NCI-H524 treated with DMSO at 0.1 percent for 48 hours (cell line): ENCODE data around the gene EDDM13.
A peak's percentile ranks its signal among the peaks of the same experiment; 100 is the strongest.
"Not testable (repeated sequence)": the region's sequence is repeated elsewhere in the genome, so short reads cannot be mapped to it uniquely, and the experiment has no call there.

Experiments used
- DNase-seq: peaks from one replicate; lab custom pipeline; 2025; lab: John Stamatoyannopoulos, UW

The EDDM13 gene, protein sequence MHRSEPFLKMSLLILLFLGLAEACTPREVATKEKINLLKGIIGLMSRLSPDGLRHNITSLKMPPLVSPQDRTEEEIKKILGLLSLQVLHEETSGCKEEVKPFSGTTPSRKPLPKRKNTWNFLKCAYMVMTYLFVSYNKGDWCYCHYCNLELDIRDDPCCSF

DNA sequence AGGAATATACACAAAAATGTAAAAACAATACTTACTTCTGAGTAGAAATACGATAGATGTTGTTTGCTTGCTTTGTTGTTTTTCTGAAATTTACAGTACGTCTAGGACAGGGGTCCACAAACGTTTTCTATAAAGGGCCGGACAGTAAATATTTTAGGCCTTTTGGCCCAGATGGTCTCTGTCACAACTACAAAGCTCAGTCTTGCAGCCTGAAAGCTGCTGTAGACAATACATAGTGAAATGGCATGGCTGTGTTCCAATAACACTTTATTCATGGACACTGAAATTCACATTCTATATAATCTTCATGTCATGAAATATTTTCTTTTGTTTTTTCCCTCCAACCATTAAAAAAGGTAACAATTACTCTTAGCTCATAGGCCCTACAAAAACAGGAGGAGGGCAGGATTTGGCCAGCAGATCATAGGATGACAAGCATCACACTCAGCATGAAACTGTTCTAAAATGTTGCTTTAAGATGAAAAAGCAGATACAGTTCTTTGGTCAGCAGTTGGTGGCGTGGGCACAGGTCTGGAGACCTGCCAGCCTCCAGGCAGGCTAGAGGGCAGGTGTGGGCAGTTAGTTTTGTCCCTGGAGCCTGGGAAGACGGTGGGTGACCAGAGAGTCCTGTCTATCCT, at the start of gene EDDM13:
TSS of gene EDDM13 (plus strand) at position 588 of the 638 bp plus-strand sequence. CDS start 87 bp downstream, outside the sequence.
- no peak for DNase-seq

DNA sequence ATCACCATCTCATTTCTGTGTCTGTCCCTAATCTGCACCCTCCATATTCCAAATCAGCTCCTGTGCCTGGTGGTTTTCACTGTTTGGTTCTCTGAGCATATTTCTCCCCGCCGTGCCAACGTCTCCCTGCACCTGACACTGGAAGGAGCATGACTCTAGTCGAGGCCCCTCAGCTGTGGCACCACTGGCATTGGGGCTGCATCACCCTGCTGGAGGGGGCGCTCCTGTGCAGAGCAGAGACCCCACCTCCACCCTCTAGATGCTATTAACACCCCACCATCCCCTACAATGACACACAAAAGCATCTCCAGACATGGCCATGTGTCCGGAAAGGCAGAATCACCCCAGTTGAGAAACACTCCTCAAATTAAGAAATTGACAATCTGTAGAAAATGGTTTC, 49.6 kb upstream of the EDDM13 start:
- DNase-seq: no peak

DNA sequence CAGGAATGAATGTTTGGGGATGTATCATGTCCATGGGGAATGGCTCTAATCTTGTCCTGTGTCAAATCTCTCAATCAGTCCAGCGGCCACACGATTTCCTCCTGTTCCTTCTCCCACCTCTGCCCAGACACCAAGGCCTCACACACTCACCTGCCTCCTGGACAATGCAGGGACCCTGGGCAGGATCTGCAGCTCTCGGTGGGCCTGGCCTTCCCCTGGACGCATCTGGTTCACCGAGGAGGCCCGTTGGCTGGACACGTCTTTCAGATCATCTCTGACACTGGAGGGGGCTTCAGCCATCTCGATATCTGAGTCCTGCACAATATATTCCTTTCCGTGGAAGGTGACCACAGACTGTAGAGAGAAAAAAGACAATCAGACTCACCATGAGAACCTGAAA, 49.1 kb upstream of the EDDM13 start:
- DNase-seq: no peak

DNA sequence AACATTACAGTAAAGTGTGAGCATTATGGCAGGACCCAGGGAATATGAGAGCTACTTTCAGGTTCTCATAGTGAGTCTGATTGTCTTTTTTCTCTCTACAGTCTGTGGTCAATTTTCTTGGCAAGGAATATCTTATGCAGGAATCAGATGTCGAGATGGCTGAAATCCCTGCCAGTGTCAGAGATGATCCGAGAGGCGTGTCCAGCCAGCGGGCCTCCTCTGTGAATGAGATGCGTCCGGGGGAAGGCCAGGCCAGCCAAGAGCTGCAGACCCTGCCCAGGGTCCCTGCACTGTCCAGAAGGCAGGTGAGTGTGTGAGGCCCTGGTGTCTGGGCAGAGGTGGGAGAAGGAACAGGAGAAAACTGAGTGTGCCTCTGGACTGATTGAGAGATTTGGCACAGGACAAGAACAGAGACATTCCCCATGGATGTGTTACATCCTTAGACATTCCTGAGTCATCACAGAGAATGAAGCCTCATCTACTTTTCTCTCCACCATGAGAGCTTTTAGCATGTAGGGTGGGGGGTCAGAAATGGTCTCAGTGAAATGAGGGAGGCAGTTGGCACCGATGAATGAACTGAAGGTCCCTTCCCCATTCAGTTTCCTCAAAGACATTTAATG, 27.3 kb upstream of the EDDM13 start:
- DNase-seq: no peak

DNA sequence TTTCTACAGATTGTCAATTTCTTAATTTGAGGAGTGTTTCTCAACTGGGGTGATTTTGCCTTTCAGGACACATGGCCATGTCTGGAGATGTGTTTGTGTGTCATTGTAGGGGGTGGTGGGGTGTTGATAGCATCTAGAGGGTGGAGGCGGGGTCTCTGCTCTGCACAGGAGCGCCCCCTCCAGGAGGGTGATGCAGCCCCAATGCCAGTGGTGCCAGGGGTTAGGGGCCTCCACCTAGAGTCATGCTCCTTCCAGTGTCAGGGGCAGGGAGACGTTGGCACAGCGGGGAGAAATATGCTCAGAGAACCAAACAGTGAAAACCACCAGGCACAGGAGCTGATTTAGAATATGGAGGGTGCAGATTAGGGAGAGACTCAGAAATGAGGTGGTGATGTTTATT, 26.8 kb upstream of the EDDM13 start:
- DNase-seq: not testable (repeated sequence)

DNA sequence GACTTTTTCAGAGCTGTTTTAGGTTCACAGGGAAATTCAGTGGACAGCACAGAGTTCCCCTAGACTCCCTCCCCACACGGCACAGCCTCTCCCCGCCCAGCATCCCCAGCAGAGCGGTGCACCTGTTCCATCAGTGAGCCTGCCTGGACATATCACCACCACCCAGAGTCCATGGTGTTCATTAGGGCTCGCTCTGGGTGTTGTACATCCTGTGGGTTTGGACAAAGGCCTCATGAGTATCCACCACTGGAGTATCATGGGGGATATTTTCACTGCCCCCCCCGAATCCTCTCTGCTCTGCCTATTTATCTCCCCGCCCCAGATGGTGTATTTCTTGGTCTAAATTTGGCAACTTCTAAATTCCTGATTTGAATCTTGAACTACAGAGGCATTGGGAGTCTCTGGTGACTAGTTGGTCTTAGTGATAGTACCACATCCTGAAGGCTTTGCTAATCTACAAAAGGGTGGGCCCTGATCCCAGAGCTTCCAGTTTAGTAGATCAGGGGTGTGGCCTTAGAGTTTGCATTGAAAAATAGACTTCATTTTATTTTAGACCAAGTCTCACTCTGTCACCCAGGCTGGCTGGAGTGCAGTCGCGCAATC, 23.7 kb upstream of the EDDM13 start:
- not testable (repeated sequence) for DNase-seq

DNA sequence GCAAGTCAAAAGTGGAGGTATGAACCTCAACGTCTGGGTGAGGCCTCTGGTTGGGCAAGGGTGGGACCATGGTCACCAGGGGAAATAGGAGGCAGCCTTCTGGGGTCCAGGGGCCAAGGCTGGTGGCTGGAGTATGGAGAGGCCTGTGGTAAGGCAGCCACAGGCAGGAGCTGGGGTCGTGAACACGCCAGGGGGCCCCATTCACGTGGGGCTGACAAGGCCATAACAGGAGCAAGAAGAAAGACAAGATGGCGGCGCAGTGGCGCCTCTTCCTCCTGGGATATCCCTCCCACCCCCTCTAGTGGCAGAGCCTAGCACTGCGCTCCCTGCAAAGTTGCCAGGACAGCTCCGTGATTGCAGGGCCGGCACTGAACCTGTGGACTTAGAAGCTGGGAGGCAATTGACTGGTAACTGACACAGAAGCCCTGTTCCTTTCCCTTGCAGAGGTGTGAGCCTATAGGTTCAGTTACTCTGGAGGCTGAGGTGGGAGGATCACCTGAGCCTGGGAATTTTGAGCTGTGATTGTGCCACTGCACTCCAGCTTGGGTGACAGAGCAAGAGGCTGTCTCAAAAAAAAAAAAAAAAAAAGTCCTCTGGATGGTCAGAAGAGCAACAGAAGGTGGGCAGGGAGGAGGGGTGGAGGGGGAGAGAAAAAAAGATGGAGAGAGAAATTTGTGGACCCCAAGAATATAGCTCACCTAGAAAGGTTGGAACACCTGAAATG, 19.7 kb upstream of the EDDM13 start:
- peak; percentile 19 for DNase-seq

DNA sequence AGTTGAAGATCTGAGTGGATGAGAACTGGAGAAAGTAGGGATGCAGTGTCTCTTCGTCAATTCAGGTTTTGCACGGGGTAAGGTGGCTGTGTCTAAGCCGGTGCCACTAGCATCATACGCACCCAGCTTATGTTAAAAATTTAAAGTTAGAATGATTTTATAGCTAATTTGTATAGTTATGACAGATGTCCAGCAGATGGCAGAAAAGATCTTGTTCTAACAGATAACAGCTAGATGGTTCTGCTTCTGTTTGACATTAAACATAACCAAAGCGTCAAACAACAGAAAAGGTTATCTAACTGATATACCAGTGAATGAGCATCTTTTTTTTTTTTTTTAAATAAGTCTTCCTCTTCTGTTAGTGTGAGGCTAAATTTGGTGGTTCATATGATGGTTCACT, 18.8 kb upstream of the EDDM13 start:
- peak; percentile 9 for DNase-seq

DNA sequence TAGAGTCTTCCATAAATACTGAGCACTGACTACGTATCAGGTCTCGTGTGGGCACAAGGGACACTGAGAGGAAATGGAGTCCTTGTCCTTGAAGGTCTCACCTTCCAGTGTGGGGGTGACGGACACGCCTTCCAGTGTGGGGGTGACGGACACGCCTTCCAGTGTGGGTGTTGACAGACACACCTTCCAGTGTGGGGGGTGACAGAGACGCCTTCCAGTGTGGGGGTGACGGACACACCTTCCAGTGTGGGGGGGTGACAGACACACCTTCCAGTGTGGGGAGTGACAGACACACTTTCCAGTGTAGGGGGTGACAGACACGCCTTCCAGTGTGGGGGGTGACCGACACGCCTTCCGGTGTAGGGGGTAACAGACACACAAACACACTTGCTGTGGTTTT, 14.3 kb upstream of the EDDM13 start:
- DNase-seq: no peak

DNA sequence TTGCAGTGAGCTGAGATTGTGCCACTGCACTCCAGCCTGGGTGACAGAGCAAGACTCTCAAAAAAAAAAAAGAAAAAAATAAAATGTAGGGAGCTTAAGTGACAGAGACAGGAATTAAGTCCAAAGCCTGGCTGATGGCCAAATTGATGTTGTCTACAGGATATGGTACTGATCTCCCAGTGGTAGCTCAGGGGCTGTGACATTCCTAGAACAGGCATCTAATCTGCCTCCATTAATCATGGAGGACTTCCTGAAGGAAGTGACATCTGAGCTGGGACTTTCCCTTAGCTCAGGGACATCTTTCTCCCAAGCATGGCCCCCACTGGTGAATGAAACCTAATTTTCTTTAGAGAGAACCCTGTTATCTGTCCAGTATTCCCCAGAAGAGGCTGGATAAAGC, 11.4 kb upstream of the EDDM13 start:
- DNase-seq: no peak

DNA sequence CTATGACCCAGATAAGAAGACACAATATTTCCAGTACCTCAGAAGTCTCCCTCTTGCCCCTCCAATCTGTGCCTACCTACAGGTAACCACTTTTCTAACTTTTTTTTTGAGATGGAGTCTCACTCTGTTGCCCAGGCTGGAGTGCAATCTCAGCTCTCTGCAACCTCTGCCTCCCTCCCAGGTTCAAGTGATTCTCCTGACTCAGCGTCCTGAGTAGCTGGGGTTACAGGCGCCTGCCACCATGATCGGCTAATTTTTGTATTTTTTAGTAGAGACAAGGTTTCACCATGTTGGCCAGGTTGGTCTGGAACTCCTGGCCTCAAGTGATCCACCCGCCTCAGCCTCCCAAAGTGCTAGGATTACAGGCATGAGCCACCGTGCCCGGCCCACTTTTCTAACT, 10.6 kb upstream of the EDDM13 start:
- DNase-seq: not testable (repeated sequence)

DNA sequence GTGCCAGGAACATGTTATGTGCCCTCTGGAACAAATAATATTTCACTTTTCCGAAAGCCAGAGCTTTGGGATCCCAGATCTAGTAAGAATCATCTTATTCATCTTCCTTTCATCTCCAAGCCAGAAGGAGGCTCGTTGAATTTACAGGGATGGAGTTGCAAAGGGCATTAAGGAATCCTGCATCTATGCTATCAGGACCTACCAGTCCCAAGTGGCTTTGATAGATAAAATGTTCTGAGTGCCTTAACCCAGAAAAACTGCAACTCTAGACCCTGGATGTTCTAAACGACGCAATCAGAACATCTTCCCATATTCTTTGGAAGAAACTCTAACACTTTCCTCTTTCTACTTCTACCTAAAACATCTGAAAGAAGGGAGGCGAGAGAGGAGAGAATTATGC, 9.2 kb upstream of the EDDM13 start:
- DNase-seq: no peak

DNA sequence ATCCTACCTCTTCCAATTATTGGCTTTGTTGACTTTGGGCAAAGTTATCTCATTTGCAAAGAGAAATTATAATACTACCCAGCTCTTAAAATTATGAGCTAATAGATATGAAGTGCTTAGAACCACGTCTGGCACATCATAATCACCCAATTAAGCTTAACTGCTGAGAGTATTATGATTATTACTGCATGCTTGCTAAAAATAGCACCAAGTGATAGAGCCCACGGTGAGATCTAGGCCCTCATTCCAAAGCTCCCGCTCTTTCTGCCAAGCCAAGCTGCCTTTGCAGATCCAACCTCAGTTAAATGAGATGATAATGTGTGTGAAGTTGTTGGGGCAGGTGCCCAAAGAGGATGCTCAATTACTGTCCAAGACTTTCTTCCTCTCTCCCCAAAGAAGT, 6.5 kb upstream of the EDDM13 start:
- no peak for DNase-seq

DNA sequence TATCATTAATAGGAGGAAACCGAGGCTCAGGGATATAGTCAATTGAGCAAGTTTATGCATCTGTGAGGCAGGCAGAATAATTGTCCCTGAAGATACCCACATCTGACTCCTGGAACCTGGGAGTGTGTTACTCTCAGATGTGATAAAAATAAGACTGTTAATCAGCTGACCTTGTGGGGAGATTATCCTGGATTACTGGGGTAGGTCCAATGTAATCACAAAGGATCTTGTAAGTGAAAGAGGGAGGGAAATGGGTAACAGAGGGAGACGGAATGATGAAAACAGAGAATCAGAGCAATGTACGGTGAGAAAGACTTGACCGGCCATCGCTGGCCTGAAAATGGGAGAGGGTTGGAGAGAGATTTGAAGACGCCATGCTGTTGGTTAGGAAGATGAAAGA, 3.2 kb upstream of the EDDM13 start:
- DNase-seq: no peak

DNA sequence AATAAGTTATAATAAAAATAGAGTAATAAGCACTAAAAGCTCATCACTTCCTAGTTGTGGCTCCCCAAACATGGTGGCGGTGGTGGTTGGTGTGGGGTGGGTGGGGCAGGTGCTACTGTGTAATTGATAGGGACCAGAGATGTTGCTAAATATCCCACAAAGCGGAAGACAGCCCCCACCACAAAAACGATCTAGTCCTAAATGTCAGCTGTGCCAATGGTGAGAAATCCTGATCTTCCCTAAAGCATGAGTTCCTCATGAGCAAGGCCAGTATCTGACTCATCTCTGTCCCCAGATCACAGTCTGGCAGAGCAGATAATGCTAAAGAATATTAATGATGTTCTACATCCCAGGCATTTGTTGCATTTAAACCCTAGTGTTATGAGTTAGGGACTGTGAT, 1.9 kb upstream of the EDDM13 start:
- DNase-seq: no peak

DNA sequence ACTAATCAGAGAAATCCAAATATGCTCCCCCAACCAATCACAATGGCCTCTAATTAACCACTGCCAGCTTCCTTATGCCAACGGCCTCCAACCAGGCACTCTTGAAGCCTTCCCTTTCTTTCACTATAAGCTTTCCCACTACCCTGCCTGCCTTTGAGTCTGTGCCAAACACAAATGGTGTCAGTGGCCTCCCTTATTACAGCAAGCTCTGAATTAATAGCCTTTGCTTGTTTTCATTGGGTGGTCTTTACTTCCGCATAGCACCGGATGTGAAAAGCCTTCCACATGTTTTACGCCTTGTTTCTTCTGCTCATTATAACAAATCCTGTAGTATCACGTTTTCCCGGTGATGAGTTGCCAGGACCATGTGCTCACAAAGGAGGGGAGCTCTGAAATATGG, 1.4 kb upstream of the EDDM13 start:
- DNase-seq: no peak

DNA sequence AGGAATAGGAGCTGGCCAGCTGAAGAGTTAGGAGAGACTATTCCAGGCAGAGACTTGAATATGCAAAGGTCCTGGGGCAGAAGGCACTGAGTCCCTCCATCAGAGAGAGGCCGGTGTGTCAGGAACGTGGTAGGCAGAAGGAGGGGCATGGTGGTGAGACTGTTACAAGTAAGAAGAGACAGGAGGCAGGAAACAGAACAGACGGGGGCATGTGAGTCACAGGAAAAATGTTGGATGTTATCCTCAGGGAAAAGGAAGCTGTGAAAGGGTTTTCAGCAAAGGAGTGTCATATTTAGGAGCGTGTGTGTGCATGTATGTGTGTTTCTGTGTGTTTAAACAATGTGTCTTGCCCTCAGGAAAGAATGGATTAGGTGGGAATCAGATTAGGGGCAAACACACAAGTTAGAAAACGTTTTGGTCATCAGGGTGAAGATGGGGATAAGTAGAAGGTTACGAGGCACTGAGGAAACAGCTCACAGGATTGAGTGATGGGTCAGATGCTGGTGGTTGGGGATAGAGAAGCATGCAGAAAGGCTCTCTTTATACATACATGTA, 1.1 kb downstream of the EDDM13 start:
- DNase-seq: no peak

DNA sequence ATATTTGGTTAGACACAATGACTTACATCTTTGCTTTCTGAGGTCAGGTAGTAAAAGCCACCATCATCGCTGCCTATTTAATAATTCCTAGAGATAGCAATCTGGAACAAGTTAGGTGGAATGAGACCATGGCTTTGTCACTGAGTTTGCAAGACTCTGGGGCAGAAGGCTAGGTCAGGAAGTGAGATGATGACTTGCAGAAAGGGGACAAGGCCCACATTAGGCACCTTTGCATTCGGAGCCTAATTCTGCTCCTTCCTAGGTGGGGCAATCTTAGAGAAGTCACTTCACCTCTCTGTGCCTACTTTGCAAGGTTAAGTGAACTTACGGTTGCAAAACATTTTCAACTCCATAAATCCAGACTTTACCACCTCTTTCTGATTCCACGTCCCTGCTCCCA, 10.3 kb downstream of the EDDM13 start:
- DNase-seq: no peak

DNA sequence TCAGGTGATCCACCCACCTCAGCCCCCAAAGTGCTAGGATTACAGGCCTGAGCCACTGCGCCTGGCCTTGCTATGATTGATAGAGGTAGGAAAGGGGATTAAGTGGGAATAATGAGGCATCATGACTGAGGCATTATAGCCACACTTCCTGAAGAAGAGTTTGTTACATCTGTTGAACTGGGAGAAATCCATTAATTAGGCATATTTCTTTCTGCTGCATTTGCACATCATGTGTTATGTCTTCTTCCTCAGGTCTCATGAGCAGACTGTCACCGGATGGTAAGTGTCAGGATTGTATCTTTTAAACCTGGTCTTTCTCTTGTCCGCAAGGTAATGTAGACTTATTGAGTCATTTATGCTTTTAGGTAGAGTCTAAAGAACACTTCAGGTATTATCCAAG, 12.2 kb downstream of the EDDM13 start:
- DNase-seq: no peak

DNA sequence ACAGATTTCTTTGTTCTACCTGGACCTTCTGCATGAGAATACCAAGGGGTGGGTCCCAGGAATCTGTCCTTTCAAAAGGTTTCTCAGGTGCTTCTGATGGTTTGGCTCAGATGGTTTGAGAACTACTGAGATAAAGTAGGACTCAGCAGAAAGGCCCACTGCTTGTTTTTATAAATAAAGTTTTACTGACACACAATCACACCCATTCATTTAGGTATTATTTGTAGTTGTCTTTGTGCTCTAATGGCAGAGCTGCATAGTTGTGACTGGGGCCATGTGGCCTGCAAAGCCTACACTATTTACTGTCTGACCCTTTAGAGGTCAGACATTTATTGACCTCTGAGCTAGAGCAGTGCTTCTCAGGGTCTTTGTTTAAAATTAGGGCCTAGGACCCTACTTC, 17.6 kb downstream of the EDDM13 start:
- no peak for DNase-seq

DNA sequence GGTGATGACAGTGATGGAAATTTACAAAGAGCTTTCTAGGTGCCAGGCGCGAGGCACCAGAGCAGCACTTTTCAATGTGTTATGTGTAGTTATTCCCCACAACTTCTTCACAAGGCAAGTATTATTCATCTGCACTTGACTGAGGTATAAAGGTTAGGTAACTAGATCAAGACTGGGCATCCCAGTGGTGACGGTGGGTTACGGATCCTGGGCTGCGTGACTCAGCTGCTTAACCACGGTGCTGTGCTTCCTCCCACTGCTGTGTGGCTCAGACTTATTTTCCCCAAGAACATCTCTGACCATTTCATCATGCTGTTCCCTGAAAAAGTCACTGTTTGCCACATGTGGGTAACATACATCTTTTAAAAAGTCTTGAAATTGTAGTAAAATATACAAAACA, 19.3 kb downstream of the EDDM13 start:
- DNase-seq: no peak

DNA sequence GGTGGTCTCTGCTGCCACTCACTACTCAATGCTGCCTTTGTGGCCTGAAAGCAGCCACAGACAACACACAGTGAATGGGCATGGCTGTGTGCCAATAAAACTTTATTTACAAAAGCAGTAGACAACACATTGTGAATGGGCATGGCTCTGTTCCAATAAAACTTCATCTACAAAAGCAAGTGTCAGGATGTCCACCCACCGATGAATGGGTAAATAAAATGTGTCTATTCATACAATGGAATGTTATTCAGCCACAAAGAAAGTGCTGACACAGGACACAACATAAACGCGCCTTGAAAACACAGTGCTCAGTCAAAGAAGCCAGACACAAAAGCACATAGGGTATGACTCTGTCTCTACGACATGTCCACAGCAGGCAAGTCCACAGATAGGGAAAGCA, 22.0 kb downstream of the EDDM13 start:
- DNase-seq: no peak
